Right lobe of liver (tissue), 4 donors: ENCODE data around the gene MSH3.

Experiments used
- POLR2A ChIP-seq: fragments of 450-650 bp; IDR thresholded peaks from one replicate; pipeline ENCODE4 v1.6.1; 2017; ENCODE audit warnings: antibody characterized with exemption, mild to moderate bottlenecking
- TF ChIP-seq, protein P1 (sequence below), 4 donors: fragments of 200-600 bp in 3 of 4; fragments of 450-650 bp in 1 of 4; IDR thresholded peaks; one replicate each; pipeline versions ENCODE4 v1.5.1 to v1.8.0; 2016 to 2022; ENCODE audit warnings: antibody characterized with exemption in 4 of 4, mild to moderate bottlenecking in 2 of 4
- donor health status: DM: no; HTN: no; CAD: no.
- donor health status: DM: no; HTN: no; CAD: no.
- donor health status: DM: no; HTN: yes; CAD: no.

DNA sequence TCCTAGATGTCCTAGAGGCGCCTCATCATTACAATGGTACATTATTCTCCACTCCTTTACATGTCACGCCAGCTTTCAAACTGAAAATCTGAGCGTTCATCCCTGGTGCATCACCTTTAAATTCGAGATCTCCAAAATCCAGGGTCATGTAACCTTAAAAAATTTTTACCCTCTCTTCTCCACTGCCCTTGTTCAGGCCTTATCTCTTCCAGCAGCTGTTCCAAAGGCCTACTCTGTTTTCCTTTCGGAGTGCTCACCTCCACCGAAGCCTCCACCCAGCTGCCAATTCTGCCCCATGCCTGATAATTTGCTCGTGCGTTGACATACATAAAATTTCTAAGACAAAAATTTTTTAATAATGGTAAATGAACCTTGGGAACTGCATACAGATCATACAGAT lies 950 bp upstream of the MSH3 start:
- TF ChIP-seq POLR2A = no peak
- TF ChIP-seq, protein P1, sequence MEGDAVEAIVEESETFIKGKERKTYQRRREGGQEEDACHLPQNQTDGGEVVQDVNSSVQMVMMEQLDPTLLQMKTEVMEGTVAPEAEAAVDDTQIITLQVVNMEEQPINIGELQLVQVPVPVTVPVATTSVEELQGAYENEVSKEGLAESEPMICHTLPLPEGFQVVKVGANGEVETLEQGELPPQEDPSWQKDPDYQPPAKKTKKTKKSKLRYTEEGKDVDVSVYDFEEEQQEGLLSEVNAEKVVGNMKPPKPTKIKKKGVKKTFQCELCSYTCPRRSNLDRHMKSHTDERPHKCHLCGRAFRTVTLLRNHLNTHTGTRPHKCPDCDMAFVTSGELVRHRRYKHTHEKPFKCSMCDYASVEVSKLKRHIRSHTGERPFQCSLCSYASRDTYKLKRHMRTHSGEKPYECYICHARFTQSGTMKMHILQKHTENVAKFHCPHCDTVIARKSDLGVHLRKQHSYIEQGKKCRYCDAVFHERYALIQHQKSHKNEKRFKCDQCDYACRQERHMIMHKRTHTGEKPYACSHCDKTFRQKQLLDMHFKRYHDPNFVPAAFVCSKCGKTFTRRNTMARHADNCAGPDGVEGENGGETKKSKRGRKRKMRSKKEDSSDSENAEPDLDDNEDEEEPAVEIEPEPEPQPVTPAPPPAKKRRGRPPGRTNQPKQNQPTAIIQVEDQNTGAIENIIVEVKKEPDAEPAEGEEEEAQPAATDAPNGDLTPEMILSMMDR (IDR thresholded peaks at IDR 0.05) = no peak
